HepG2 (cell line): ENCODE results near the gene COBLL1. TPM values are rescaled to one million over a fixed set of nuclear protein-coding genes. Genes with fewer than 3 reads are reported as not detected.
A peak's percentile ranks its signal among the peaks of the same experiment; 100 is the strongest.

Experiments used
- AKAP8 ChIP-seq: sonication (generic); formaldehyde crosslinking; IDR thresholded peaks from 2 replicates; pipeline ENCODE4 v1.5.1; 2020; ENCODE audit warnings: mild to moderate bottlenecking, missing genetic modification reagents
- GMEB2 ChIP-seq: IDR thresholded peaks from 2 replicates; pipeline ENCODE4 v1.6.1; 2016; ENCODE audit warnings: missing biosample characterization, missing genetic modification reagents, low read depth
- ZBTB44 ChIP-seq: sonication (generic); formaldehyde crosslinking; IDR thresholded peaks from 2 replicates; pipeline ENCODE4 v1.4.0; 2020; ENCODE audit warnings: missing genetic modification reagents
- ZNF225 ChIP-seq: sonication (generic); formaldehyde crosslinking; IDR thresholded peaks from 2 replicates; pipeline ENCODE4 v1.4.0; 2020; ENCODE audit warnings: mild to moderate bottlenecking, missing genetic modification reagents
- ZNF317 ChIP-seq: sonication (generic); formaldehyde crosslinking; IDR thresholded peaks from 2 replicates; pipeline ENCODE4 v1.5.0; 2020; ENCODE audit warnings: mild to moderate bottlenecking, missing genetic modification reagents
- ZNF318 ChIP-seq: sonication (generic); formaldehyde crosslinking; IDR thresholded peaks from 2 replicates; pipeline ENCODE4 v1.4.0; 2020; ENCODE audit warnings: mild to moderate bottlenecking, missing genetic modification reagents
- ZNF333 ChIP-seq: sonication (generic); formaldehyde crosslinking; IDR thresholded peaks from 2 replicates; pipeline ENCODE4 v1.4.0; 2020; ENCODE audit warnings: mild to moderate bottlenecking, missing genetic modification reagents, borderline replicate concordance
- ZNF34 ChIP-seq: sonication (generic); formaldehyde crosslinking; IDR thresholded peaks from 2 replicates; pipeline ENCODE4 v1.4.0; 2020; ENCODE audit warnings: mild to moderate bottlenecking, missing genetic modification reagents, borderline replicate concordance
- ZNF709 ChIP-seq: sonication (generic); formaldehyde crosslinking; IDR thresholded peaks from 2 replicates; pipeline ENCODE4 v1.5.0; 2020; ENCODE audit warnings: mild to moderate bottlenecking, missing genetic modification reagents
- ZNF747 ChIP-seq: sonication (generic); formaldehyde crosslinking; IDR thresholded peaks from 2 replicates; pipeline ENCODE4 v1.8.1; 2023; ENCODE audit warnings: missing genetic modification reagents, mild to moderate bottlenecking, borderline replicate concordance
- ZSCAN25 ChIP-seq: sonication (generic); formaldehyde crosslinking; IDR thresholded peaks from 2 replicates; pipeline ENCODE4 v1.8.0; 2022; ENCODE audit warnings: mild to moderate bottlenecking, missing genetic modification reagents
- ZSCAN31 ChIP-seq: sonication (generic); formaldehyde crosslinking; IDR thresholded peaks from 2 replicates; pipeline ENCODE4 v1.5.0; 2020; ENCODE audit warnings: low read depth, mild to moderate bottlenecking, missing genetic modification reagents
- polyA plus RNA-seq, 8 experiments: library from polyadenylated mRNA; depleted of rRNA in 3 of 8; stranded (reverse) in 7 of 8; unstranded in 1 of 8; fragments of >200 nt; fragmentation: Illumina TruSeq in 4 of 8; extraction: Trizol in 4 of 8; gene quantifications; 2 replicates each; pipeline versions ENCODE4 v1.2.1 to v1.2.3, GENCODE V29; 2011 to 2016; ENCODE audit warnings: low read depth in 4 of 8, missing spikeins in 1 of 8, mixed read lengths in 1 of 8; ENCODE audit not compliant: insufficient read depth in 1 of 8
- total RNA-seq, 5 experiments: library from RNA; depleted of rRNA; stranded (reverse); fragments of >200 nt; fragmentation: Illumina TruSeq; extraction: Trizol; gene quantifications; 2 replicates each; pipeline ENCODE4 v1.2.3, GENCODE V29; 2016; ENCODE audit warnings: low read depth in 1 of 5
- TF ChIP-seq, protein P1 (sequence below): sonication (generic); formaldehyde crosslinking; IDR thresholded peaks from 2 replicates; pipeline ENCODE4 v1.5.1; 2020; ENCODE audit warnings: missing genetic modification reagents, mild to moderate bottlenecking, borderline replicate concordance
- TF ChIP-seq, protein P2 (sequence below): IDR thresholded peaks from 2 replicates; pipeline ENCODE4 v1.6.1; 2012; ENCODE audit warnings: inconsistent platforms

The COBLL1 gene
- total and polyA plus RNA-seq, 2 of the 13 experiments (the other 11 are each of a cell fraction or from before 2014, with no cell fraction given) = 32.6 to 86.8 TPM

- TF ChIP-seq ZNF318 (CRISPR knock-in tag) (0 out of 2 replicates have a peak, but pooled peaks have one; percentile 66), GMEB2 (CRISPR knock-in tag) (no peak), ZNF747 (no peak; the same call in 1 of the 2 replicates), ZNF317 (CRISPR knock-in tag) (peak; percentile 58; the same call in 1 of the 2 replicates), AKAP8 (CRISPR knock-in tag) (0 out of 2 replicates have a peak, but pooled peaks have one; percentile 40), ZBTB44 (CRISPR knock-in tag) (no peak), ZSCAN31 (peak; percentile 40; the same call in 1 of the 2 replicates), ZNF225 (peak; percentile 24; the same call in 1 of the 2 replicates), ZNF709 (CRISPR knock-in tag) (no peak), ZNF34 (CRISPR knock-in tag) (peak; percentile 85), ZSCAN25 (peak; percentile 24; the same call in 1 of the 2 replicates), ZNF333 (CRISPR knock-in tag) (no peak)
- TF ChIP-seq, protein P1, sequence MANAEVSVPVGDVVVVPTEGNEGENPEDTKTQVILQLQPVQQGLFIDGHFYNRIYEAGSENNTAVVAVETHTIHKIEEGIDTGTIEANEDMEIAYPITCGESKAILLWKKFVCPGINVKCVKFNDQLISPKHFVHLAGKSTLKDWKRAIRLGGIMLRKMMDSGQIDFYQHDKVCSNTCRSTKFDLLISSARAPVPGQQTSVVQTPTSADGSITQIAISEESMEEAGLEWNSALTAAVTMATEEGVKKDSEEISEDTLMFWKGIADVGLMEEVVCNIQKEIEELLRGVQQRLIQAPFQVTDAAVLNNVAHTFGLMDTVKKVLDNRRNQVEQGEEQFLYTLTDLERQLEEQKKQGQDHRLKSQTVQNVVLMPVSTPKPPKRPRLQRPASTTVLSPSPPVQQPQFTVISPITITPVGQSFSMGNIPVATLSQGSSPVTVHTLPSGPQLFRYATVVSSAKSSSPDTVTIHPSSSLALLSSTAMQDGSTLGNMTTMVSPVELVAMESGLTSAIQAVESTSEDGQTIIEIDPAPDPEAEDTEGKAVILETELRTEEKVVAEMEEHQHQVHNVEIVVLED (CRISPR knock-in tag) = no peak
- TF ChIP-seq, protein P2, sequence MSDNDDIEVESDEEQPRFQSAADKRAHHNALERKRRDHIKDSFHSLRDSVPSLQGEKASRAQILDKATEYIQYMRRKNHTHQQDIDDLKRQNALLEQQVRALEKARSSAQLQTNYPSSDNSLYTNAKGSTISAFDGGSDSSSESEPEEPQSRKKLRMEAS = peak; percentile 56
Observed at GRCh38 chr2:164841719-164842623, at the start of gene COBLL1 (continued).
